SK-N-SH (cell line): Measurements from ENCODE around the gene STH. TPM values are rescaled to one million over a fixed set of nuclear protein-coding genes. Genes with fewer than 3 reads are reported as not detected.

Experiments used
- CTCF ChIA-PET: fragments of 300-600, 350-600 bp; formaldehyde crosslinking; extraction: SDS; loops from one replicate; lab custom pipeline; 2021; lab: Yijun Ruan, JAX
- POLR2A ChIA-PET: fragments of 350-600 bp; sonication (Branson Sonifier 250); formaldehyde crosslinking; extraction: SDS; loops from one replicate; lab custom pipeline; 2020; ENCODE audit warnings: antibody characterized with exemption, inconsistent platforms; lab: Yijun Ruan, JAX
- DNase-seq: peaks from one replicate; pipeline ENCODE4 v3.0.0; 2012
- H2AFZ ChIP-seq: fragments of 200-600 bp; sonication (generic); 2 replicates; pipeline ENCODE4 v1.8.1; 2016; ENCODE audit warnings: antibody characterized with exemption, mild to moderate bottlenecking, low read depth
- H3F3A ChIP-seq: fragments of 200-600 bp; sonication (generic); replicated peaks from 2 replicates; pipeline ENCODE3; 2016; ENCODE audit warnings: antibody characterized with exemption, mild to moderate bottlenecking; ENCODE audit not compliant: insufficient read depth
- H3K27ac ChIP-seq, 2 experiments: fragments of 200-500 bp in 1 of 2; fragments of 200-600 bp in 1 of 2; sonication (Bioruptor generic) in 1 of 2; sonication (generic), shearing (Covaris generic) in 1 of 2; 2 replicates each; pipeline versions ENCODE4 v1.5.1 to v1.6.1; 2014 to 2016; ENCODE audit warnings: low read depth in 2 of 2, inconsistent platforms in 1 of 2, low read length in 1 of 2, mild to moderate bottlenecking in 1 of 2, mixed read lengths in 1 of 2
- H3K27me3 ChIP-seq: fragments of 200-600 bp; sonication (generic), shearing (Covaris generic); 2 replicates; pipeline ENCODE4 v1.6.1; 2016; ENCODE audit warnings: mixed run types; ENCODE audit not compliant: insufficient read depth
- H3K36me3 ChIP-seq, 2 experiments: fragments of 200-500 bp in 1 of 2; fragments of 200-600 bp in 1 of 2; sonication (Bioruptor generic) in 1 of 2; sonication (generic) in 1 of 2; replicated peaks in 1 of 2; 2 replicates each; pipeline versions ENCODE3 to v1.5.1; 2014 to 2016; ENCODE audit warnings: low read length in 1 of 2, mild to moderate bottlenecking in 1 of 2; ENCODE audit not compliant: insufficient read depth in 2 of 2, control insufficient read depth in 1 of 2
- H3K4me1 ChIP-seq, 2 experiments: fragments of 200-500 bp in 1 of 2; fragments of 200-600 bp in 1 of 2; sonication (Bioruptor generic) in 1 of 2; sonication (generic), shearing (Covaris generic) in 1 of 2; 2 replicates each; pipeline versions ENCODE4 v1.5.1 to v1.6.1; 2014 to 2016; ENCODE audit warnings: low read depth in 1 of 2, low read length in 1 of 2, mixed run types in 1 of 2; ENCODE audit not compliant: insufficient read depth in 2 of 2, control insufficient read depth in 1 of 2
- H3K4me2 ChIP-seq: fragments of 200-600 bp; sonication (generic), shearing (Covaris generic); 2 replicates; pipeline ENCODE4 v1.6.1; 2017; ENCODE audit warnings: mixed run types
- H3K4me3 ChIP-seq, 2 experiments: fragments of 200-500 bp in 1 of 2; fragments of 200-600 bp in 1 of 2; sonication (Bioruptor generic) in 1 of 2; sonication (generic), shearing (Covaris generic) in 1 of 2; 2 replicates each; pipeline versions ENCODE4 v1.5.1 to v1.8.1; 2014 to 2016; ENCODE audit warnings: low read depth in 2 of 2, inconsistent platforms in 1 of 2, low read length in 1 of 2, mild to moderate bottlenecking in 1 of 2, mixed read lengths in 1 of 2, moderate library complexity in 1 of 2
- H3K79me2 ChIP-seq: fragments of 200-600 bp; sonication (generic); 2 replicates; pipeline ENCODE4 v1.8.1; 2017; ENCODE audit warnings: mild to moderate bottlenecking; ENCODE audit not compliant: insufficient read depth
- H3K9ac ChIP-seq: fragments of 200-600 bp; sonication (generic); 2 replicates; pipeline ENCODE4 v1.6.1; 2017; ENCODE audit warnings: mixed run types
- H3K9me2 ChIP-seq: fragments of 200-600 bp; sonication (generic); 2 replicates; pipeline ENCODE4 v1.6.1; 2017; ENCODE audit warnings: mixed run types
- H3K9me3 ChIP-seq: fragments of 200-600 bp; sonication (generic); 2 replicates; pipeline ENCODE4 v1.6.1; 2017; ENCODE audit warnings: mixed run types, mild to moderate bottlenecking, moderate library complexity
- H4K20me1 ChIP-seq: fragments of 200-600 bp; sonication (generic); 2 replicates; pipeline ENCODE4 v1.6.1; 2017; ENCODE audit warnings: mild to moderate bottlenecking, mixed run types; ENCODE audit not compliant: insufficient read depth
- CTCF ChIP-seq: fragments of 200-600 bp; sonication (generic); IDR thresholded peaks from 2 replicates; pipeline ENCODE4 v1.6.1; 2017; ENCODE audit warnings: antibody characterized with exemption, mild to moderate bottlenecking, moderate library complexity
- EP300 ChIP-seq, 2 experiments: IDR thresholded peaks; 2 replicates each; pipeline versions ENCODE4 v1.4.0 to v1.6.1; 2012; ENCODE audit warnings: borderline replicate concordance in 1 of 2, low read depth in 1 of 2, low read length in 1 of 2
- EZH2phosphoT487 ChIP-seq: fragments of 200-600 bp; sonication (generic); IDR thresholded peaks from 2 replicates; pipeline ENCODE4 v1.6.1; 2017; ENCODE audit warnings: low read depth, mixed run types, mild to moderate bottlenecking, antibody characterized with exemption, moderate library complexity, borderline replicate concordance
- FOXJ3 ChIP-seq: sonication (generic); formaldehyde crosslinking; IDR thresholded peaks from 2 replicates; pipeline ENCODE4 v1.5.1; 2020; ENCODE audit warnings: mild to moderate bottlenecking, missing genetic modification reagents
- GATA2 ChIP-seq: sonication (generic); formaldehyde crosslinking; IDR thresholded peaks from 2 replicates; pipeline ENCODE4 v1.5.0; 2020; ENCODE audit warnings: mild to moderate bottlenecking, missing genetic modification reagents
- MAX ChIP-seq: IDR thresholded peaks from 2 replicates; pipeline ENCODE4 v1.4.0; 2012; ENCODE audit warnings: low read depth
- MXI1 ChIP-seq: IDR thresholded peaks from 2 replicates; pipeline ENCODE4 v1.6.1; 2012; ENCODE audit warnings: mild to moderate bottlenecking, low read depth, low read length, improper control_type of control experiment
- NRF1 ChIP-seq: IDR thresholded peaks from 2 replicates; pipeline ENCODE4 v1.6.1; 2012; ENCODE audit warnings: low read depth, mild to moderate bottlenecking, low read length
- PBX3 ChIP-seq: IDR thresholded peaks from 2 replicates; pipeline ENCODE4; 2012
- POLR2AphosphoS5 ChIP-seq: IDR thresholded peaks from 2 replicates; pipeline ENCODE4 v1.6.1; 2012; ENCODE audit warnings: low read depth, low read length
- RAD21 ChIP-seq: IDR thresholded peaks from 2 replicates; pipeline ENCODE4 v1.6.1; 2012; ENCODE audit warnings: mild to moderate bottlenecking, low read length
- RCOR1 ChIP-seq: fragments of 150-350 bp; IDR thresholded peaks from 2 replicates; pipeline ENCODE4 v1.6.1; 2017; ENCODE audit warnings: antibody characterized with exemption, low read length
- RFX5 ChIP-seq: IDR thresholded peaks from 2 replicates; pipeline ENCODE4 v1.6.1; 2012; ENCODE audit warnings: mild to moderate bottlenecking, improper control_type of control experiment, low read length
- RXRA ChIP-seq: IDR thresholded peaks from 2 replicates; pipeline ENCODE4 v1.4.0; 2012; ENCODE audit warnings: low read depth, mild to moderate bottlenecking, borderline replicate concordance
- SIN3A ChIP-seq: IDR thresholded peaks from 2 replicates; pipeline ENCODE4 v1.6.1; 2012; ENCODE audit warnings: low read depth, mild to moderate bottlenecking, low read length, moderate library complexity, borderline replicate concordance
- SMC3 ChIP-seq: IDR thresholded peaks from 2 replicates; pipeline ENCODE4 v1.6.1; 2012; ENCODE audit warnings: low read depth, low read length, improper control_type of control experiment
- TAF1 ChIP-seq: IDR thresholded peaks from 2 replicates; pipeline ENCODE4 v1.6.1; 2012; ENCODE audit warnings: low read depth, mild to moderate bottlenecking, low read length, moderate library complexity, borderline replicate concordance
- TEAD4 ChIP-seq: IDR thresholded peaks from 2 replicates; pipeline ENCODE4 v1.4.0; 2012; ENCODE audit warnings: mild to moderate bottlenecking, borderline replicate concordance; ENCODE audit not compliant: insufficient read depth
- USF2 ChIP-seq: fragments of 150-350 bp; IDR thresholded peaks from 2 replicates; pipeline ENCODE4 v1.6.1; 2017; ENCODE audit warnings: antibody characterized with exemption, low read length, low read depth, borderline replicate concordance
- ZBTB33 ChIP-seq: IDR thresholded peaks from 2 replicates; pipeline ENCODE4 v1.4.0; 2012; ENCODE audit warnings: low read depth, borderline replicate concordance
- WGBS: methylation state at CpG from one replicate; pipeline ENCODE4 v1.1.6; 2017; ENCODE audit warnings: low lambda C conversion rate; 5-methylcytosine and 5-hydroxymethylcytosine counted together
- polyA plus RNA-seq, 3 experiments: library from polyadenylated mRNA; depleted of rRNA; stranded (reverse); fragments of >200 nt; gene quantifications; 2 replicates each; pipeline ENCODE4 v1.2.3, GENCODE V29; 2012
- TF ChIP-seq, protein P1 (sequence below): IDR thresholded peaks from 2 replicates; pipeline ENCODE4 v1.6.1; 2012; ENCODE audit warnings: mild to moderate bottlenecking, low read depth, low read length, moderate library complexity

Gene STH
- polyA plus RNA-seq, 1 of the 3 experiments (the other 2 are of a cell fraction): not detected

DNA sequence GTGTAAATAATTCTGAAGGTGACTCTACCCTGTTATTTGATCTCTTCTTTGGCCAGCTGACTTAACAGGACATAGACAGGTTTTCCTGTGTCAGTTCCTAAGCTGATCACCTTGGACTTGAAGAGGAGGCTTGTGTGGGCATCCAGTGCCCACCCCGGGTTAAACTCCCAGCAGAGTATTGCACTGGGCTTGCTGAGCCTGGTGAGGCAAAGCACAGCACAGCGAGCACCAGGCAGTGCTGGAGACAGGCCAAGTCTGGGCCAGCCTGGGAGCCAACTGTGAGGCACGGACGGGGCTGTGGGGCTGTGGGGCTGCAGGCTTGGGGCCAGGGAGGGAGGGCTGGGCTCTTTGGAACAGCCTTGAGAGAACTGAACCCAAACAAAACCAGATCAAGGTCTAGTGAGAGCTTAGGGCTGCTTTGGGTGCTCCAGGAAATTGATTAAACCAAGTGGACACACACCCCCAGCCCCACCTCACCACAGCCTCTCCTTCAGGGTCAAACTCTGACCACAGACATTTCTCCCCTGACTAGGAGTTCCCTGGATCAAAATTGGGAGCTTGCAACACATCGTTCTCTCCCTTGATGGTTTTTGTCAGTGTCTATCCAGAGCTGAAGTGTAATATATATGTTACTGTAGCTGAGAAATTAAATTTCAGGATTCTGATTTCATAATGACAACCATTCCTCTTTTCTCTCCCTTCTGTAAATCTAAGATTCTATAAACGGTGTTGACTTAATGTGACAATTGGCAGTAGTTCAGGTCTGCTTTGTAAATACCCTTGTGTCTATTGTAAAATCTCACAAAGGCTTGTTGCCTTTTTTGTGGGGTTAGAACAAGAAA lies 5.1 kb downstream of the STH start:
- Histone ChIP-seq H3K27ac (peak overlapping the region in 1 of 2 experiments; percentile 64; a peak in 2 of 4 replicates), H3K4me1 (peaks cover 0 to 9% of the 10 kb centered on the region in 2 experiments; a peak in 1 of 4 replicates), H3K9me3 (no peaks in the 10 kb centered on the region), H2AFZ (no peak overlapping the region; the same call in 1 of the 2 replicates), H3K9ac (no peak overlapping the region), H3K36me3 (no peaks in the 10 kb centered on the region), H3F3A (no peaks in the 10 kb centered on the region), H4K20me1 (no peaks in the 10 kb centered on the region), H3K27me3 (no peaks in the 10 kb centered on the region), H3K4me3 (no peak overlapping the region), H3K79me2 (no peaks in the 10 kb centered on the region), H3K9me2 (no peaks in the 10 kb centered on the region), H3K4me2 (no peak overlapping the region)
- ChIA-PET POLR2A (no interaction called here), CTCF (interaction anchor here (0.7 to 8.5 kb wide), 31 partner anchors 10 to 939 kb away, joined by 3 to 104 read pairs (median 5); partner anchors contain the start of gene KANSL1)
- DNase-seq: peak; percentile 83
- WGBS: 9% methylated on average over 6 of the region's 6 CpGs
- TF ChIP-seq, protein P1, sequence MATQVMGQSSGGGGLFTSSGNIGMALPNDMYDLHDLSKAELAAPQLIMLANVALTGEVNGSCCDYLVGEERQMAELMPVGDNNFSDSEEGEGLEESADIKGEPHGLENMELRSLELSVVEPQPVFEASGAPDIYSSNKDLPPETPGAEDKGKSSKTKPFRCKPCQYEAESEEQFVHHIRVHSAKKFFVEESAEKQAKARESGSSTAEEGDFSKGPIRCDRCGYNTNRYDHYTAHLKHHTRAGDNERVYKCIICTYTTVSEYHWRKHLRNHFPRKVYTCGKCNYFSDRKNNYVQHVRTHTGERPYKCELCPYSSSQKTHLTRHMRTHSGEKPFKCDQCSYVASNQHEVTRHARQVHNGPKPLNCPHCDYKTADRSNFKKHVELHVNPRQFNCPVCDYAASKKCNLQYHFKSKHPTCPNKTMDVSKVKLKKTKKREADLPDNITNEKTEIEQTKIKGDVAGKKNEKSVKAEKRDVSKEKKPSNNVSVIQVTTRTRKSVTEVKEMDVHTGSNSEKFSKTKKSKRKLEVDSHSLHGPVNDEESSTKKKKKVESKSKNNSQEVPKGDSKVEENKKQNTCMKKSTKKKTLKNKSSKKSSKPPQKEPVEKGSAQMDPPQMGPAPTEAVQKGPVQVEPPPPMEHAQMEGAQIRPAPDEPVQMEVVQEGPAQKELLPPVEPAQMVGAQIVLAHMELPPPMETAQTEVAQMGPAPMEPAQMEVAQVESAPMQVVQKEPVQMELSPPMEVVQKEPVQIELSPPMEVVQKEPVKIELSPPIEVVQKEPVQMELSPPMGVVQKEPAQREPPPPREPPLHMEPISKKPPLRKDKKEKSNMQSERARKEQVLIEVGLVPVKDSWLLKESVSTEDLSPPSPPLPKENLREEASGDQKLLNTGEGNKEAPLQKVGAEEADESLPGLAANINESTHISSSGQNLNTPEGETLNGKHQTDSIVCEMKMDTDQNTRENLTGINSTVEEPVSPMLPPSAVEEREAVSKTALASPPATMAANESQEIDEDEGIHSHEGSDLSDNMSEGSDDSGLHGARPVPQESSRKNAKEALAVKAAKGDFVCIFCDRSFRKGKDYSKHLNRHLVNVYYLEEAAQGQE: no peak
- peak; percentile 8; the same call in 1 of the 2 replicates for TF ChIP-seq RAD21
- no peak for TF ChIP-seq SIN3A
- TF ChIP-seq MXI1: 0 out of 2 replicates have a peak, but pooled peaks have one; percentile 28
- no peak for TF ChIP-seq MAX
- no peak for TF ChIP-seq TEAD4
- TF ChIP-seq PBX3: no peak
- TF ChIP-seq NRF1: no peak
- TF ChIP-seq TAF1: no peak
- TF ChIP-seq SMC3: no peak
- no peak for TF ChIP-seq RXRA
- no peak for TF ChIP-seq GATA2
- TF ChIP-seq CTCF: no peak
- no peak for TF ChIP-seq POLR2AphosphoS5
- TF ChIP-seq RCOR1: no peak
- TF ChIP-seq RFX5: no peak; the same call in 1 of the 2 replicates
- TF ChIP-seq USF2: no peak
- TF ChIP-seq ZBTB33: no peak
- TF ChIP-seq FOXJ3: peak; percentile 77; the same call in 1 of the 2 replicates
- TF ChIP-seq EP300 (IDR thresholded peaks at IDR 0.05; ENCODE audit: borderline replicate concordance in 1 of 2, low read depth in 1 of 2, low read length in 1 of 2): peak in 1 of 2 experiments; percentile 29; a peak in 1 of 4 replicates
- no peak for TF ChIP-seq EZH2phosphoT487
